NT2/D1 (cell line): ENCODE measurements around the gene TFCP2.
A peak's percentile ranks its signal among the peaks of the same experiment; 100 is the strongest.

Source experiments
- DNase-seq: peaks from one replicate; pipeline ENCODE4 v3.0.0-alpha.2; 2011; ENCODE audit warnings: low read depth, low spot score
- H3K27me3 ChIP-seq: 2 replicates; pipeline ENCODE4 v1.6.0; 2011; ENCODE audit warnings: mild to moderate bottlenecking; ENCODE audit not compliant: insufficient read length, insufficient read depth
- H3K36me3 ChIP-seq: 2 replicates; pipeline ENCODE4 v1.6.1; 2011; ENCODE audit warnings: mild to moderate bottlenecking, low read length, mixed read lengths; ENCODE audit not compliant: insufficient read depth, insufficient read length
- H3K4me1 ChIP-seq: 2 replicates; pipeline ENCODE4 v1.5.1; 2011; ENCODE audit not compliant: insufficient read depth, insufficient read length
- H3K4me3 ChIP-seq: 2 replicates; pipeline ENCODE4 v1.5.1; 2011; ENCODE audit warnings: low read depth; ENCODE audit not compliant: insufficient read length
- H3K9ac ChIP-seq: 2 replicates; pipeline ENCODE4 v1.6.0; 2011; ENCODE audit warnings: low read depth; ENCODE audit not compliant: insufficient read length
- H3K9me3 ChIP-seq: 2 replicates; pipeline ENCODE4 v1.5.1; 2011; ENCODE audit warnings: mild to moderate bottlenecking, low read length; ENCODE audit not compliant: insufficient read depth
- SUZ12 ChIP-seq: IDR thresholded peaks from 2 replicates; pipeline ENCODE4 v1.6.1; 2011; ENCODE audit not compliant: insufficient read length, insufficient read depth; ENCODE audit errors: extremely low read depth
- YY1 ChIP-seq: IDR thresholded peaks from 2 replicates; pipeline ENCODE4 v1.6.1; 2011; ENCODE audit not compliant: insufficient read length, insufficient read depth
- ZNF274 ChIP-seq: IDR thresholded peaks from 2 replicates; pipeline ENCODE4 v1.6.1; 2011; ENCODE audit warnings: mild to moderate bottlenecking, low read depth, low read length

TFCP2 gene

DNA sequence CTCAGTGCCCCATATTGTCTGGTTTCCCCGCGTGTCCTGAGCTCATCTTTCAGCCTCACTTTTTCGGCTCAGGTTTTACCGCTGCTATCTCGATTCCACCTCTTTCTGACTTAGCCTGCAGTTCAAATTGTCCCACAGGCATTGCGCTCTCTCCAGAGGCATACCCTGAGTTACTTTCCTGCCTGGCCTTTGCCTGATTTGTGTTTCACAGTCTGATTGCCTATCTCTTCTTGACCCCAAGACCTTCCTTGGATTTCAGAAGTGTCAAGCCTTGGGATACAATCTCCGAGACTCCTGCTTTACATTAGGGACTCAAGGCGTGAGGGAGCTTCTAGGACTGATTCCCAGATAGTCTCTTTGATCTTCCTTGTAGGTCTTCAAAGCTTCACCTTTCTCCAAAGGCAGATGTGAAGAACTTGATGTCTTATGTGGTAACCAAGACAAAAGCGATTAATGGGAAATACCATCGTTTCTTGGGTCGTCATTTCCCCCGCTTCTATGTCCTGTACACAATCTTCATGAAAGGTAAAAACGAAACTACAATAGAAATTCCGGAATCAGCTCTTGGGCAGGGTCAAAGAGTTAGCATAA lies 124.2 kb downstream of the TFCP2 start:
- peak overlapping the region; percentile 65 for H3K4me3 ChIP-seq
- no peaks in the 10 kb centered on the region for H3K9me3 ChIP-seq
- no peaks in the 10 kb centered on the region for H3K27me3 ChIP-seq
- no peak for DNase-seq
- TF ChIP-seq YY1: no peak
- no peak for TF ChIP-seq ZNF274
- TF ChIP-seq SUZ12: no peak
- H3K4me1 ChIP-seq: no peaks in the 10 kb centered on the region
- H3K9ac ChIP-seq: peak overlapping the region; percentile 79
- H3K36me3 ChIP-seq: peaks cover 24% of the 10 kb centered on the region

- peak within 1 kb of the TSS; percentile 85 for H3K9ac ChIP-seq
- peak within 1 kb of the TSS; percentile 65 for H3K4me3 ChIP-seq
- TF ChIP-seq YY1: peak; percentile 63
- no peak for TF ChIP-seq SUZ12
- TF ChIP-seq ZNF274: no peak
- H3K9me3 ChIP-seq: no peaks in the 10 kb centered on the region
- H3K36me3 ChIP-seq: peaks cover 15% of the 10 kb centered on the region
- H3K27me3 ChIP-seq: no peaks in the 10 kb centered on the region
- DNase-seq: peak; percentile 97
- no peaks in the 10 kb centered on the region for H3K4me1 ChIP-seq
These were observed 125.0 kb downstream of the TFCP2 start, which contains the start of gene LETMD1 for GRCh38 chr12:51047655-51048540. TSS of gene LETMD1 (plus strand) at chr12:51048327. CDS start at chr12:51048357, 30 bp downstream.
